HepG2 (cell line): ENCODE measurements around the gene RHBDD1. TPM values are rescaled to one million over a fixed set of nuclear protein-coding genes. Genes with fewer than 3 reads are reported as not detected.

Experiments
- ATAC-seq: fragments of 200-7000 bp; cut with Tn5 transposase; 3 replicates; pipeline ENCODE4 v1.9.1; 2020; ENCODE audit warnings: mild to moderate bottlenecking, moderate library complexity
- BruUV-seq: library from RNA; stranded (reverse); fragments of 400-500 nt; replicated peaks from 2 replicates; lab custom pipeline; 2021; lab: Mats Ljungman, UMichigan
- CTCF ChIA-PET: fragments of 300-600 bp; formaldehyde crosslinking; extraction: SDS; loops from one replicate; lab custom pipeline; 2021; ENCODE audit warnings: low total read pairs, inconsistent platforms, low intra/inter-chr PET ratio; lab: Yijun Ruan, JAX
- POLR2A ChIA-PET: fragments of 350-600 bp; sonication (Branson Sonifier 250); formaldehyde crosslinking; loops from one replicate; lab custom pipeline; 2020; ENCODE audit warnings: antibody characterized with exemption, inconsistent platforms; lab: Yijun Ruan, JAX
- DNase-seq: peaks from one replicate; pipeline ENCODE4 v3.0.0-alpha.2; 2015; ENCODE audit warnings: low spot score
- FAIRE-seq: peaks from 3 replicates; lab custom pipeline; 2011; peaks lifted over from hg19 to GRCh38; lab: Jason Lieb, UNC
- H2AFZ ChIP-seq: one replicate; pipeline ENCODE4 v1.6.1; 2011; ENCODE audit warnings: low read length, inconsistent platforms
- H3K27ac ChIP-seq: fragments of 300-600 bp; 3 replicates; pipeline ENCODE4 v1.8.0; 2011; ENCODE audit warnings: mixed run types, mild to moderate bottlenecking, mixed read lengths, low read length, inconsistent platforms; ENCODE audit not compliant: insufficient read depth; ENCODE audit errors: extremely low read length
- H3K27me3 ChIP-seq, 2 experiments: fragments of 200-600 bp in 1 of 2; 2 replicates in 1 of 2; 3 replicates in 1 of 2; pipeline versions ENCODE4 v1.6.0 to v1.8.0; 2011; ENCODE audit warnings: low read length in 2 of 2, mild to moderate bottlenecking in 2 of 2, moderate library complexity in 2 of 2, inconsistent platforms in 1 of 2; ENCODE audit not compliant: insufficient read depth in 2 of 2, control insufficient read depth in 1 of 2
- H3K36me3 ChIP-seq, 2 experiments: fragments of 200-600 bp in 1 of 2; replicated peaks in 1 of 2; 2 replicates in 1 of 2; 3 replicates in 1 of 2; pipeline versions ENCODE4 v1.5.1 to v1.8.0; 2011; ENCODE audit warnings: low read length in 2 of 2, inconsistent platforms in 1 of 2; ENCODE audit not compliant: insufficient read depth in 2 of 2, control insufficient read depth in 1 of 2
- H3K4me1 ChIP-seq: 2 replicates; pipeline ENCODE4 v1.5.1; 2012; ENCODE audit warnings: low read length, inconsistent platforms; ENCODE audit not compliant: insufficient read depth
- H3K4me2 ChIP-seq: 2 replicates; pipeline ENCODE4 v1.6.0; 2011; ENCODE audit warnings: low read depth, low read length, inconsistent platforms
- H3K4me3 ChIP-seq, 3 experiments: fragments of 200-600 bp in 1 of 3; sonication (generic), shearing (Covaris generic) in 1 of 3; replicated peaks in 1 of 3; 2 replicates each; pipeline ENCODE4 v1.5.1; 2011 to 2016; ENCODE audit warnings: low read length in 3 of 3, inconsistent platforms in 2 of 3, low read depth in 2 of 3, mild to moderate bottlenecking in 2 of 3, control low read depth in 1 of 3, mixed read lengths in 1 of 3; ENCODE audit not compliant: insufficient read depth in 1 of 3
- H3K79me2 ChIP-seq: one replicate; pipeline ENCODE4 v1.6.1; 2011; ENCODE audit warnings: low read length, inconsistent platforms; ENCODE audit not compliant: insufficient read depth
- H3K9ac ChIP-seq: 2 replicates; pipeline ENCODE4 v1.6.0; 2011; ENCODE audit warnings: mild to moderate bottlenecking, low read depth, low read length, inconsistent platforms; ENCODE audit not compliant: insufficient read depth
- H3K9me3 ChIP-seq: 2 replicates; pipeline ENCODE4 v1.5.1; 2012; ENCODE audit warnings: mild to moderate bottlenecking, low read length
- H4K20me1 ChIP-seq: 2 replicates; pipeline ENCODE4 v1.6.0; 2011; ENCODE audit warnings: inconsistent platforms, mild to moderate bottlenecking, low read length, moderate library complexity; ENCODE audit not compliant: insufficient read depth
- ARNTL ChIP-seq: sonication (generic); formaldehyde crosslinking; IDR thresholded peaks from 2 replicates; pipeline ENCODE4 v1.4.0; 2020; ENCODE audit warnings: mild to moderate bottlenecking, missing genetic modification reagents
- MAZ ChIP-seq, 2 experiments: sonication (generic) in 1 of 2; formaldehyde crosslinking in 1 of 2; IDR thresholded peaks; 2 replicates each; pipeline versions ENCODE4 v1.5.0 to v1.6.1; 2012 to 2020; ENCODE audit warnings: low read depth in 2 of 2, mild to moderate bottlenecking in 2 of 2, borderline replicate concordance in 1 of 2, improper control_type of control experiment in 1 of 2, low read length in 1 of 2, missing genetic modification reagents in 1 of 2, moderate library complexity in 1 of 2
- MXI1 ChIP-seq: IDR thresholded peaks from 3 replicates; pipeline ENCODE4 v1.6.1; 2012; ENCODE audit warnings: low read depth, low read length, inconsistent platforms, borderline replicate concordance
- PHB2 ChIP-seq: fragments of 450-650 bp; IDR thresholded peaks from 2 replicates; pipeline ENCODE4 v1.6.1; 2018; ENCODE audit not compliant: partially characterized antibody
- REL ChIP-seq: sonication (generic); formaldehyde crosslinking; conservative IDR thresholded peaks from 2 replicates; pipeline ENCODE4 v1.8.0; 2022; ENCODE audit warnings: mild to moderate bottlenecking, missing genetic modification reagents, moderate library complexity
- SRSF9 ChIP-seq: fragments of 200-400 bp; formaldehyde crosslinking; IDR thresholded peaks from 2 replicates; pipeline ENCODE4 v1.6.1; 2018; ENCODE audit warnings: borderline replicate concordance, mild to moderate bottlenecking, low read depth, low read length; ENCODE audit not compliant: insufficient read depth, poor library complexity, severe bottlenecking
- SUZ12 ChIP-seq: fragments of 150-350 bp; IDR thresholded peaks from 2 replicates; pipeline ENCODE4 v1.6.1; 2014; ENCODE audit warnings: low read depth, low read length
- WGBS: methylation state at CpG from one replicate; pipeline ENCODE4 v1.1.6; 2017; ENCODE audit warnings: low lambda C conversion rate; 5-methylcytosine and 5-hydroxymethylcytosine counted together
- in situ Hi-C: cut with HindIII; loops from 2 replicates; pipeline ENCODE4 v1.10.0; 2017; ENCODE audit warnings: low pct_unique_long_range_greater_than_20kb; ENCODE audit not compliant: extremely low pct_ligation_motif_present
- intact Hi-C: fragments of 100-400 bp; cut with micrococcal nuclease; formaldehyde crosslinking; loops from one replicate; pipeline ENCODE4 v1.10.0; 2022; ENCODE audit not compliant: unreplicated experiment
- polyA plus RNA-seq, 8 experiments: library from polyadenylated mRNA; depleted of rRNA in 3 of 8; stranded (reverse) in 7 of 8; unstranded in 1 of 8; fragments of >200 nt; fragmentation: Illumina TruSeq in 4 of 8; extraction: Trizol in 4 of 8; gene quantifications; 2 replicates each; pipeline versions ENCODE4 v1.2.1 to v1.2.3, GENCODE V29; 2011 to 2016; ENCODE audit warnings: low read depth in 4 of 8, missing spikeins in 1 of 8, mixed read lengths in 1 of 8; ENCODE audit not compliant: insufficient read depth in 1 of 8
- total RNA-seq, 5 experiments: library from RNA; depleted of rRNA; stranded (reverse); fragments of >200 nt; fragmentation: Illumina TruSeq; extraction: Trizol; gene quantifications; 2 replicates each; pipeline ENCODE4 v1.2.3, GENCODE V29; 2016; ENCODE audit warnings: low read depth in 1 of 5
- TF ChIP-seq, protein P1 (sequence below): sonication (generic); formaldehyde crosslinking; IDR thresholded peaks from 2 replicates; pipeline ENCODE4 v1.8.0; 2022; ENCODE audit warnings: low read depth, missing genetic modification reagents
- TF ChIP-seq, protein P2 (sequence below): sonication (generic); formaldehyde crosslinking; IDR thresholded peaks from 2 replicates; pipeline ENCODE4 v1.4.0; 2020; ENCODE audit warnings: missing genetic modification reagents

Gene RHBDD1
- total and polyA plus RNA-seq, 2 of the 13 experiments (the other 11 are each of a cell fraction or from before 2014, with no cell fraction given): 8.2 to 9.5 TPM

- ATAC-seq (no peak), DNase-seq (no peak), FAIRE-seq (no peak)
- H3K4me3 ChIP-seq: no peak overlapping the region
- intact Hi-C loops (no loop called here), in situ Hi-C loops (no loop called here)
- no peak for TF ChIP-seq MXI1
- TF ChIP-seq, protein P1, sequence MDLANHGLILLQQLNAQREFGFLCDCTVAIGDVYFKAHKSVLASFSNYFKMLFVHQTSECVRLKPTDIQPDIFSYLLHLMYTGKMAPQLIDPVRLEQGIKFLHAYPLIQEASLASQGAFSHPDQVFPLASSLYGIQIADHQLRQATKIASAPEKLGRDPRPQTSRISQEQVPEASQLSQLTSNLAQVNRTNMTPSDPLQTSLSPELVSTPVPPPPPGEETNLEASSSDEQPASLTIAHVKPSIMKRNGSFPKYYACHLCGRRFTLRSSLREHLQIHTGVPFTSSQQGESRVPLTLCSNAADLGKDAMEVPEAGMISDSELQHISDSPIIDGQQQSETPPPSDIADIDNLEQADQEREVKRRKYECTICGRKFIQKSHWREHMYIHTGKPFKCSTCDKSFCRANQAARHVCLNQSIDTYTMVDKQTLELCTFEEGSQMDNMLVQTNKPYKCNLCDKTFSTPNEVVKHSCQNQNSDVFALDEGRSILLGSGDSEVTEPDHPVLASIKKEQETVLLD (CRISPR knock-in tag): no peak
- no peak overlapping the region for H3K27ac ChIP-seq
- H3K27me3 ChIP-seq: no peaks in the 10 kb centered on the region
- H2AFZ ChIP-seq: no peak overlapping the region
- no peak overlapping the region for H3K9ac ChIP-seq
- no peaks in the 10 kb centered on the region for H3K4me1 ChIP-seq
- ChIA-PET CTCF (no interaction called here), POLR2A (no interaction called here)
- no peaks in the 10 kb centered on the region for H3K36me3 ChIP-seq
- no TSS peak for BruUV-seq
- 50% methylated on average over 1 of the region's 1 CpG for WGBS
- H3K4me2 ChIP-seq: no peak overlapping the region
- no peaks in the 10 kb centered on the region for H3K79me2 ChIP-seq
- H3K9me3 ChIP-seq: no peaks in the 10 kb centered on the region
- H4K20me1 ChIP-seq: no peaks in the 10 kb centered on the region
Measured at GRCh38 chr2:226873826-226874225, 38.0 kb downstream of the RHBDD1 start.

GRCh38 chr2:226874749-226875148 is 38.9 kb downstream of the RHBDD1 start:
- Histone ChIP-seq H2AFZ (no peak overlapping the region), H4K20me1 (no peaks in the 10 kb centered on the region), H3K27ac (no peak overlapping the region), H3K4me3 (no peak overlapping the region), H3K4me2 (no peak overlapping the region), H3K9me3 (no peaks in the 10 kb centered on the region), H3K36me3 (no peaks in the 10 kb centered on the region), H3K4me1 (no peaks in the 10 kb centered on the region), H3K27me3 (no peaks in the 10 kb centered on the region), H3K9ac (no peak overlapping the region), H3K79me2 (no peaks in the 10 kb centered on the region)
- TF ChIP-seq ARNTL (CRISPR knock-in tag) (no peak), REL (CRISPR knock-in tag) (no peak), SUZ12 (no peak), MAZ (IDR thresholded peaks at IDR 0.05; ENCODE audit: borderline replicate concordance, low read depth, low read length) (no peak), MAZ (CRISPR knock-in tag; IDR thresholded peaks at IDR 0.05; ENCODE audit: low read depth) (no peak), SRSF9 (no peak), PHB2 (no peak)
- TF ChIP-seq, protein P2, sequence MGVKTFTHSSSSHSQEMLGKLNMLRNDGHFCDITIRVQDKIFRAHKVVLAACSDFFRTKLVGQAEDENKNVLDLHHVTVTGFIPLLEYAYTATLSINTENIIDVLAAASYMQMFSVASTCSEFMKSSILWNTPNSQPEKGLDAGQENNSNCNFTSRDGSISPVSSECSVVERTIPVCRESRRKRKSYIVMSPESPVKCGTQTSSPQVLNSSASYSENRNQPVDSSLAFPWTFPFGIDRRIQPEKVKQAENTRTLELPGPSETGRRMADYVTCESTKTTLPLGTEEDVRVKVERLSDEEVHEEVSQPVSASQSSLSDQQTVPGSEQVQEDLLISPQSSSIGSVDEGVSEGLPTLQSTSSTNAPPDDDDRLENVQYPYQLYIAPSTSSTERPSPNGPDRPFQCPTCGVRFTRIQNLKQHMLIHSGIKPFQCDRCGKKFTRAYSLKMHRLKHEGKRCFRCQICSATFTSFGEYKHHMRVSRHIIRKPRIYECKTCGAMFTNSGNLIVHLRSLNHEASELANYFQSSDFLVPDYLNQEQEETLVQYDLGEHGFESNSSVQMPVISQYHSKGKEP (CRISPR knock-in tag): no peak
- BruUV-seq: no TSS peak
- ChIA-PET CTCF (no interaction called here), POLR2A (no interaction called here)
- ATAC-seq (no peak), DNase-seq (no peak), FAIRE-seq (no peak)
- intact Hi-C loops: no loop called here
- in situ Hi-C loops: no loop called here
- 93% methylated on average over 3 of the region's 3 CpGs for WGBS
